Measurements from ENCODE around the gene MUS81.

Gene MUS81

GRCh38 chr11:65857853-65858680, 2.2 kb upstream of the MUS81 start, which contains the start of gene CFL1:
CFL1 (minus strand) TSS chr11:65858180; CDS start chr11:65858099, 81 bp downstream.
- peak within 1 kb of the TSS; percentile 98 for H3K27ac ChIP-seq

GRCh38 chr11:65858681-65859087, 1.5 kb upstream of the MUS81 start:
- H3K27ac ChIP-seq = peak overlapping the region; percentile 98
- TF ChIP-seq CTCF (conservative IDR thresholded peaks at IDR 0.05) (no peak), ZFX (IDR thresholded peaks at IDR 0.05) (no peak)

More at GRCh38 chr11:65857853-65858680, 2.2 kb upstream of the MUS81 start, which contains the start of gene CFL1:
- TF ChIP-seq ZFX (IDR thresholded peaks at IDR 0.05) (no peak), CTCF (conservative IDR thresholded peaks at IDR 0.05) (no peak)

GRCh38 chr11:65859095-65859811, 980 bp upstream of the MUS81 start:
- H3K27ac ChIP-seq = peak overlapping the region; percentile 98

GRCh38 chr11:65859812-65860277, 388 bp upstream of the MUS81 start:
- H3K27ac ChIP-seq = peak overlapping the region; percentile 98
- TF ChIP-seq ZFX (IDR thresholded peaks at IDR 0.05) = no peak
- TF ChIP-seq CTCF (conservative IDR thresholded peaks at IDR 0.05) = no peak

More at GRCh38 chr11:65859095-65859811, 980 bp upstream of the MUS81 start:
- TF ChIP-seq ZFX (IDR thresholded peaks at IDR 0.05) = no peak
- no peak for TF ChIP-seq CTCF (conservative IDR thresholded peaks at IDR 0.05)

GRCh38 chr11:65861165-65861505, 902 bp downstream of the MUS81 start:
- peak overlapping the region; percentile 98 for H3K27ac ChIP-seq
- TF ChIP-seq CTCF (conservative IDR thresholded peaks at IDR 0.05) (no peak), ZFX (IDR thresholded peaks at IDR 0.05) (no peak)

- H3K27ac ChIP-seq = peak overlapping the region; percentile 98
Measured at GRCh38 chr11:65861533-65862183, 1.4 kb downstream of the MUS81 start.

More at GRCh38 chr11:65861533-65862183, 1.4 kb downstream of the MUS81 start:
- no peak for TF ChIP-seq CTCF (conservative IDR thresholded peaks at IDR 0.05)
- no peak for TF ChIP-seq ZFX (IDR thresholded peaks at IDR 0.05)
